BE2C (cell line): ENCODE results near the gene HSPA12A.

Source experiments
- DNase-seq: peaks from one replicate; pipeline ENCODE4 v3.0.0-alpha.2; 2020
- H3K27me3 ChIP-seq: fragments of 250-450 bp; sonication (Bioruptor Pico); 2 replicates; pipeline ENCODE4 v1.5.1; 2020; ENCODE audit warnings: mild to moderate bottlenecking
- H3K36me3 ChIP-seq: fragments of 250-450 bp; sonication (Bioruptor Pico); 2 replicates; pipeline ENCODE4 v1.5.1; 2020; ENCODE audit warnings: mild to moderate bottlenecking
- H3K4me1 ChIP-seq: fragments of 250-450 bp; sonication (Bioruptor Pico); 2 replicates; pipeline ENCODE4 v1.5.1; 2020
- H3K4me3 ChIP-seq: 2 replicates; pipeline ENCODE4 v1.5.1; 2011; ENCODE audit warnings: low read depth, low read length
- H3K9me3 ChIP-seq: fragments of 250-450 bp; sonication (Bioruptor Pico); 2 replicates; pipeline ENCODE4 v1.5.1; 2020
- TF ChIP-seq, protein P1 (sequence below): IDR thresholded peaks from 2 replicates; pipeline ENCODE4 v1.5.1; 2012; ENCODE audit warnings: mild to moderate bottlenecking, low read depth, low read length

HSPA12A gene

DNA sequence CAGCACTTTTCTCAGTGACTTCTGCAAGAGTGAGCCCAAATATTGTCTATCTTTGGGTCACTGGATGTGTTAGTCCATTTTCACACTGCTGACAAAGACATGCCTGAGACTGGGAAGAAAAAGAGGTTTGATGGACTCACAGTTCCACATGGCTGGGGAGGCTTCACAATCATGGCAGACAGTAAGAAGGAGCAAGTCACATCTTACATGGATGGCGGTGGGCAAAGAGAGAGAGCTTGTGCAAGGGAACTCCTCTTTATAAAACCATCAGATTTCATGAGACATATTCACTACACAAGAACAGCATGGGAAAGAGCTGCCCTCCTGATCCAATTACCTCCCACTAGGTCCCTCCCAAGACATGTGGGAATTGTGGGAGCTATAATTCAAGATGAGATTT lies 6.1 kb upstream of the HSPA12A start:
- TF ChIP-seq, protein P1, sequence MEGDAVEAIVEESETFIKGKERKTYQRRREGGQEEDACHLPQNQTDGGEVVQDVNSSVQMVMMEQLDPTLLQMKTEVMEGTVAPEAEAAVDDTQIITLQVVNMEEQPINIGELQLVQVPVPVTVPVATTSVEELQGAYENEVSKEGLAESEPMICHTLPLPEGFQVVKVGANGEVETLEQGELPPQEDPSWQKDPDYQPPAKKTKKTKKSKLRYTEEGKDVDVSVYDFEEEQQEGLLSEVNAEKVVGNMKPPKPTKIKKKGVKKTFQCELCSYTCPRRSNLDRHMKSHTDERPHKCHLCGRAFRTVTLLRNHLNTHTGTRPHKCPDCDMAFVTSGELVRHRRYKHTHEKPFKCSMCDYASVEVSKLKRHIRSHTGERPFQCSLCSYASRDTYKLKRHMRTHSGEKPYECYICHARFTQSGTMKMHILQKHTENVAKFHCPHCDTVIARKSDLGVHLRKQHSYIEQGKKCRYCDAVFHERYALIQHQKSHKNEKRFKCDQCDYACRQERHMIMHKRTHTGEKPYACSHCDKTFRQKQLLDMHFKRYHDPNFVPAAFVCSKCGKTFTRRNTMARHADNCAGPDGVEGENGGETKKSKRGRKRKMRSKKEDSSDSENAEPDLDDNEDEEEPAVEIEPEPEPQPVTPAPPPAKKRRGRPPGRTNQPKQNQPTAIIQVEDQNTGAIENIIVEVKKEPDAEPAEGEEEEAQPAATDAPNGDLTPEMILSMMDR = no peak
- H3K36me3 ChIP-seq = no peaks in the 10 kb centered on the region
- DNase-seq = no peak
- H3K27me3 ChIP-seq = no peaks in the 10 kb centered on the region
- no peak overlapping the region for H3K4me3 ChIP-seq
- no peaks in the 10 kb centered on the region for H3K9me3 ChIP-seq
- H3K4me1 ChIP-seq = no peaks in the 10 kb centered on the region

DNA sequence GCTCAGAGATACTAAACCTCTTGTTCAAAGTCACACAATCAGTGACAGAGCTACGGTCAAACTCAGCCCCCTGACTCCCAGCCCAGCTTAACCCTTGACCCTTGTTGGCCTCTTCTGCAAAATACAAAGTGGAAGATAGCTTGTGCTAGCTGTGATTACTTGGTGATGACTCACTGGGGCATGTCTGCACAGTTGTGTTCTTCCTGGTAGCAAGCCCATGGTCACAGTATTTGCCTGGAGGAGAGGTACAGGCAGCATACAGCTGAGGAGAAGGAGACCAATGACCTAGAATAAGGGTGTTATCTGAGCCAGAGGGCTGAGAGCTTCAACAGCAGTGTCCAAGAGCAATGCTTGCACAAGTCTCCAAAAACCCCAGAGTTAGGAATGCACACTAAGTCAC lies 5.7 kb upstream of the HSPA12A start:
- no peaks in the 10 kb centered on the region; the same call in 1 of the 2 replicates for H3K27me3 ChIP-seq
- DNase-seq = no peak
- TF ChIP-seq, protein P1 = no peak
- no peaks in the 10 kb centered on the region for H3K36me3 ChIP-seq
- no peaks in the 10 kb centered on the region for H3K4me1 ChIP-seq
- no peaks in the 10 kb centered on the region for H3K9me3 ChIP-seq
- H3K4me3 ChIP-seq = no peak overlapping the region

DNA sequence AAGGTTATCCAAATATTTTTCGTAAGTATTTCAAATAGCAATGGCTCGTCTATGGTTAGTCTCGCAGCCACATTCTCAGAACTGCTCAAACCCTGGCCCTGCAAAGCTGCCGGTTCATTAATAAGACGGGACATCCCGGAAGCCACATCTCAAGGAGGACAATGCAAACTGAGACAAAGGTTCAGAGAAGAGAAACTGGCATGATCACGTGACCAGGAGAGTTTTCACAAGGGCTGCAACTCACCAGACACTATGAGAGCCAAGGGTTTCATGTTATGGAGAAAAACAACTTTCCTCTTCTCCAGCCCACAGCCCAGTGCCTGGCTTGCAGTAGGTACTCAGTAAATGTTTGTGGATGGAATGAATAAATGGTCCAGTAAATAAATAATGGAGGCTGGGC lies 5.0 kb upstream of the HSPA12A start:
- Histone ChIP-seq H3K27me3 (peaks cover 1% of the 10 kb centered on the region), H3K4me1 (no peaks in the 10 kb centered on the region), H3K4me3 (no peak overlapping the region), H3K36me3 (no peaks in the 10 kb centered on the region), H3K9me3 (no peaks in the 10 kb centered on the region)
- TF ChIP-seq, protein P1 = no peak
- no peak for DNase-seq

DNA sequence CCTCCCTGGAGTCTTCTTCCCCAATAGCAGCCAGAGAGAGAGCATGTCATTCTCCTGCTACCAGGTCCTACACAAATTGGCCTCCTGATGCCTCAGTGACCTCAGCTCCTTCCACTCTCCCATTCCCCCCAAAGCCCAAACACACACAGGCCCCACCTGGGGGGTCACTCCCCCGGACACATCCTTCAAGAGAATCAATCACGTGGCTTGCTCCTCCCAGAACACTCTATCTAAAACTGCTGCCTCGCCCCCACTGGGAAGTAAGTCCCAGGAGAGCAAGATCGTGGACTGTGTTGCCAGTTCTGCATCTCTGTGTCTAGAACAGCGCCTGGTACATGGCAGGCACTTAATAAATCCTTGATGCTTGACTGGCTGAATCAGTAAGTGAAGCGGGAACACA lies 2.5 kb upstream of the HSPA12A start:
- Histone ChIP-seq H3K27me3 (peaks cover 21% of the 10 kb centered on the region), H3K36me3 (no peaks in the 10 kb centered on the region), H3K4me3 (no peak overlapping the region), H3K4me1 (no peaks in the 10 kb centered on the region), H3K9me3 (no peaks in the 10 kb centered on the region)
- no peak for DNase-seq
- TF ChIP-seq, protein P1 = no peak

DNA sequence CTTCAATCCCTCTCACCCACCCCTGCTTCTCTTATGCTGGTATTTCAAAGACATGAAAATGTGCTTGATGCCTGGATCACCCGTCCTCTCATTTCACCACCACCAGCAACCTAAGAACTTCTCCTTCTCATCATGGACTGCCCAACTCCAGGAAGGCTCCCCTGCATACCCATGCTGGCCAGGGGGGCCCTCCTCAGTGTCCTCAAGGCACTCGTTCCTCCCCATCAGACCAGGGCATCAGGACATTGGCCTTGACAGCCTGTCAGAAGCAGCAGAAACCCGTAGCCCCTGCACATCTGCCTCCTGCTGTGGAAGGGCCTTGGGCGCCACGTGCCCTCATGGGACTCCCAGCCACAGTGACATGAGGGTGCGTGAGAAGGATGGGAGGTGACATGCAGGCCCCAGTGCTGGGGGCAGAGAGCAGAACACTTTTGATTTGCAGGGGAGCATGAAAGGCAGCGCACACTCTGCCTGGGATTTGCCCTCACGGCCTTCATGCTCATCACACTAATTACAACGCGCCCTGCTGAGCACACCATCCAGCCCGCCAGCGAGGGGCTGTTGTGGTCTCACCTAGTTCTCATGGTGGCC lies 1.9 kb upstream of the HSPA12A start:
- TF ChIP-seq, protein P1 = no peak
- Histone ChIP-seq H3K4me1 (no peaks in the 10 kb centered on the region), H3K27me3 (peaks cover 21% of the 10 kb centered on the region), H3K4me3 (no peak overlapping the region), H3K36me3 (no peaks in the 10 kb centered on the region), H3K9me3 (no peaks in the 10 kb centered on the region)
- DNase-seq = no peak

DNA sequence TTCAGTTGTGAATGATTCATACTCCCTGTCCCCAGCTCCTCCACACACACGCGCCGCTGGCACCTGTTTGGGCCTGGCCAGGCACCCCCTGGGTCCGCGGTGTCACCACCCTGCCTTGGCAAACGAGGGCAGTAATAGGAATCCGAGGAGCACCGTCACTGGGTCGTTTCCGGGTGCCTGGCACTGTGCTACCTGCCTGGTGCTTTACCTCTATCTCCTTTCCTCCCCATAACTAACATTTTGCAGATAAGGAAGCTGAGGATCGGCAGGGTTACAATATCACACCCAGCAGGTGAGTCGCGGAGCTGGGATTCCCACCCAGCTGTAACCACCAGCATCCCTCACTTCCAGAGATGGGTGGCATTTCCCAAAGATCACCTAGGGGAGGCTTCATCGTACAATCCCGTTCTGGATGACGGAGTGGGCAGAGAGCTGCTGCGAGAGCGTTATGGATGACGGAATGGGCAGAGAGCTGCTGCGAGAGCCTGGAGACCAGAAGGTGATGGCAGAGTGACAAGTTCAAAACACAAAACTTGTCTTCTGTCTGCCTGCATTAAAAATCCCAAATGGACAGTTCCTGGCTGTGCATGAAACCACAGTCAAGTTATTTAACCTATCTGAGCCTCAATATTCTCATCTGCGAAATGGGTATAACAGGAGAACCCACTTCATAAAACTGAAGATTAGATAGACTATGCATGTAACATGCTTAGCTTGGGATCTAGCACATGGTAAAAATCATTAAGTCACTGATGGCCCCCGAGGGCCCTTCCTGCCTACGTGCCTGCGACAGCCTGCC lies 1.1 kb upstream of the HSPA12A start:
- Histone ChIP-seq H3K9me3 (no peaks in the 10 kb centered on the region), H3K27me3 (peaks cover 21% of the 10 kb centered on the region), H3K4me3 (peak overlapping the region; percentile 52), H3K4me1 (no peaks in the 10 kb centered on the region), H3K36me3 (no peaks in the 10 kb centered on the region)
- DNase-seq = no peak
- TF ChIP-seq, protein P1 = no peak
